Measurements from ENCODE around the gene OR2V2.
"Not testable (repeated sequence)": the region's sequence is repeated elsewhere in the genome, so short reads cannot be mapped to it uniquely, and the experiment has no call there.

OR2V2 gene, protein sequence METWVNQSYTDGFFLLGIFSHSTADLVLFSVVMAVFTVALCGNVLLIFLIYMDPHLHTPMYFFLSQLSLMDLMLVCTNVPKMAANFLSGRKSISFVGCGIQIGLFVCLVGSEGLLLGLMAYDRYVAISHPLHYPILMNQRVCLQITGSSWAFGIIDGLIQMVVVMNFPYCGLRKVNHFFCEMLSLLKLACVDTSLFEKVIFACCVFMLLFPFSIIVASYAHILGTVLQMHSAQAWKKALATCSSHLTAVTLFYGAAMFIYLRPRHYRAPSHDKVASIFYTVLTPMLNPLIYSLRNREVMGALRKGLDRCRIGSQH

DNA sequence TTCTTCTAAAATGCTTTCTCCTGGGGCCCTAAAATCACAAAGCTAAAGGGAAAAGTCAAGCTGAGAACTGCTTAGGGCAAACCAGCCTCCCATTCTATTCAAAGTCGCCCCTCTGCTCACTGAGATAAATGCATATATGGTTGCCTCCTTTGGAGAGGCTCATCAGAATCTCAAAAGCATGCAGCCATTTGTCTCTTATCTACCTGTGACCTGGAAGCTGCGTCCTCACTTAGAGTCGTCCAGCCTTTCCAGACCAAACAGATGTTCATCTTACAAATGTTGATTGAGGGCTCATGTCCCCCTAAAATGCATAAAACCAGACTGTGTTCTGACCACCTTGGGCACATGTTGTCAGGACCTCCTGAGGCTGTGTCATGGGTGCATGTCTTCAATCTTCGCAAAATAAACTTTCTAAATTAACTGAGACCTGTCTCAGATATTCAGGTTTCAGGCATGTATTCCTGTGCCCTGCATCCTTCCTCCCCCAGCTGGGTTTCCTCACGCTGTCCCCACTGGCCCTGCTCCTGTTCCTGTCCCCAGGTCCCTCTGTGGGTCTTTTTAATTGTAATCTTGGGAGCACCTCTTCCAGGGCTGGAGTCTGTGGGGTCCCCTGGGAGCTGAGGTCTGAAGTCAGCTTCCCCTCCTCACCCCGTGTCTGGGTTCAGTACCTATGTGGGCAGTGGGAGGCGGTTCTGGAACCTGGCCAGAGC lies at the start of gene OR2V2:
OR2V2 (plus strand) TSS at position 660 of the 710 bp plus-strand sequence. CDS start 7,357 bp downstream, outside the sequence.
- DNase-seq; H3K9me3 Mint-ChIP-seq; H3K4me1 Mint-ChIP-seq; ATAC-seq; H3K4me3 Mint-ChIP-seq; H3K36me3 Mint-ChIP-seq (ENCODE audit: low read depth); H3K27ac Mint-ChIP-seq: not testable (repeated sequence)
- H3K27me3 Mint-ChIP-seq = peaks cover 35% of the 10 kb centered on the region

- H3K27ac Mint-ChIP-seq; DNase-seq; H3K4me3 Mint-ChIP-seq; H3K9me3 Mint-ChIP-seq; ATAC-seq; H3K4me1 Mint-ChIP-seq; H3K36me3 Mint-ChIP-seq (ENCODE audit: low read depth): not testable (repeated sequence)
- H3K27me3 Mint-ChIP-seq = peaks cover 33% of the 10 kb centered on the region
Observed at GRCh38 chr5:181097759-181098491, 49.5 kb upstream of the OR2V2 start.

- Mint-ChIP-seq H3K4me3 (no peak overlapping the region), H3K4me1 (peaks cover 6% of the 10 kb centered on the region), H3K36me3 (ENCODE audit: low read depth) (peaks cover under 1% of the 10 kb centered on the region), H3K27ac (no peak overlapping the region), H3K9me3 (no peaks in the 10 kb centered on the region), H3K27me3 (peaks cover 29% of the 10 kb centered on the region)
- ATAC-seq = no peak
- no peak for DNase-seq
Observed at GRCh38 chr5:181098762-181099601, 48.4 kb upstream of the OR2V2 start.

DNA sequence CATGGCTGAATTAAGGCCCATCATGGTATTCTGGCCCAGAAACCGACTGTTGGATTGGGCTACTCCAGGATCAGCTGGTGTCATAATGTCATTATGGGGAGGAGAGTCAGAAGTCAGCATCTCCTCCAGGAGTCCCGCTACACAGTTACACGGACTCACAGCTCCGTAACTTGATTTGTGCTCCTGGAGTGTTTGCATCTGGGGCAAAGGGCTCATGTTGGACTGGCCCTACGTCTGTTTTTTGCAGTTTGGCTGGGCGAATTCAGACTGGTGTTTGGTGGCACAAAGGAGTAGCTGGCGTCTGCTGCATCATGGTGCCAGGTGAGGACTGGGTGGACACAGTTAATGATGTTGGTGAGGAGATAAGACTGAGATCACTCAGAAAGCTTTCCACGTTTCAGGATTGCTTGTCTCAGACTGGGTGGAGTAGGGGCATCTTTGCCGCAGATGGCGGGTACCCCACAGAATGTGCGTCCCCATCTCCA lies 47.7 kb upstream of the OR2V2 start:
- Mint-ChIP-seq H3K27ac (no peak overlapping the region), H3K4me3 (no peak overlapping the region), H3K36me3 (ENCODE audit: low read depth) (peaks cover 2% of the 10 kb centered on the region), H3K9me3 (no peaks in the 10 kb centered on the region), H3K4me1 (peaks cover 13% of the 10 kb centered on the region), H3K27me3 (peaks cover 35% of the 10 kb centered on the region)
- no peak for DNase-seq
- no peak for ATAC-seq

- H3K36me3 Mint-ChIP-seq (ENCODE audit: low read depth) = peaks cover 2% of the 10 kb centered on the region
- DNase-seq (no peak), ATAC-seq (no peak)
- peaks cover 15% of the 10 kb centered on the region for H3K4me1 Mint-ChIP-seq
- no peak overlapping the region for H3K4me3 Mint-ChIP-seq
- no peak overlapping the region for H3K27ac Mint-ChIP-seq
- H3K27me3 Mint-ChIP-seq = peaks cover 34% of the 10 kb centered on the region
- no peaks in the 10 kb centered on the region for H3K9me3 Mint-ChIP-seq
Observed at GRCh38 chr5:181100121-181100875, 47.1 kb upstream of the OR2V2 start.

DNA sequence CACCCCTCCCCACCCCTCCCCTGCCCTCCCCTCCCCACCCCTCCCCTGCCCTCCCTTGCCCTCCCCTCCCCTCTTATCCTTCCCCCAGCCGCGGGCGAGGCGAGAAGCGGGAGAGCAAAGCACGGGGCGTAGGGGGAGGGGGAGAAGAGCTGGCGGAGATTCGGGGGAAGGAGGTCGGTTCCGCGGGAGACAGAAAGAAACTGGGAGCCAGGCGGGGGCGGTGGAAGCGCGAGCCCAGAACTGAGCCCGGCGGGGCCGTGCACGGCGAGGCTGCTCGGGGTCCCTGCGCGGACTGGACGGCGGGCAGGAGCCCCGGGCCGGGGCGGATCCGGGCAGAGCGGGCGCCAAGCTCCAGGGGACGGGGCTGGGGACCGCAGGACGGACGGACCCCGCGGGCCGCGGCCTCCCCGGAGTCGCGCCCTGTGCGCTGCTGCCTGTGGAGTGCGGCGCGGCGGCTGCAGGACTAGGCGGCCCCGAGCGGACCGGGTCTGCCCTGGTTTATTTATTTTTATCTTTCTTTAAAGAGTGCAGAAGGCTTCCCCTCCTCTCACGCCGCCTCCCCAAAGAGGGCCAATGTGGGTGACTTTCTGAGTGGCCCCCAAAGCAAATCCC lies 46.2 kb upstream of the OR2V2 start:
- peaks cover 39% of the 10 kb centered on the region for H3K27me3 Mint-ChIP-seq
- H3K27ac Mint-ChIP-seq; H3K9me3 Mint-ChIP-seq; H3K36me3 Mint-ChIP-seq (ENCODE audit: low read depth); ATAC-seq; DNase-seq; H3K4me3 Mint-ChIP-seq: not testable (repeated sequence)
- H3K4me1 Mint-ChIP-seq = peaks cover 18% of the 10 kb centered on the region

GRCh38 chr5:181101930-181102674 lies 45.3 kb upstream of the OR2V2 start:
- peaks cover 45% of the 10 kb centered on the region for H3K27me3 Mint-ChIP-seq
- H3K4me3 Mint-ChIP-seq; DNase-seq; H3K9me3 Mint-ChIP-seq; H3K27ac Mint-ChIP-seq; H3K36me3 Mint-ChIP-seq (ENCODE audit: low read depth): not testable (repeated sequence)
- H3K4me1 Mint-ChIP-seq = peaks cover 18% of the 10 kb centered on the region
- peak; percentile 79 for ATAC-seq

DNA sequence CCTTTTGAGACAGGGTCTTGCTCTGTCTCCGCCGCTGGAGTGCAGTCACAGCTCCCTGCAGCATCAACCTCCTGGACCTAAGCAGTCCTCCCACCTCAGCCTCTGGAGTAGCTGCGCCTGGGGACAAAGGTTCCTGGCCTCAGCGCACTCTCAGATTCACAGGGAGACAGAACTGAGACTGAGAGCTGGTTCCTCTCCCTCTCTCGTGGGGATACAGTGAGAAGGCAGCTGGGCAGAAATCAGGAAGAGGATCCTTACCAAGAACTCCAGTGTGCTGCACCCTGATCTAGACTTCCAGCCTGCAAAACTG lies 43.2 kb upstream of the OR2V2 start:
- ATAC-seq, H3K27ac Mint-ChIP-seq: not testable (repeated sequence)

GRCh38 chr5:181104606-181105390 lies 42.6 kb upstream of the OR2V2 start:
- ATAC-seq = not testable (repeated sequence)

More for the DNA sequence above, 43.2 kb upstream of the OR2V2 start:
- DNase-seq; H3K36me3 Mint-ChIP-seq (ENCODE audit: low read depth); H3K9me3 Mint-ChIP-seq: not testable (repeated sequence)
- peak overlapping the region; percentile 81 for H3K4me3 Mint-ChIP-seq
- peaks cover 56% of the 10 kb centered on the region for H3K27me3 Mint-ChIP-seq
- H3K4me1 Mint-ChIP-seq = peaks cover 18% of the 10 kb centered on the region

GRCh38 chr5:181105391-181106025 lies 41.9 kb upstream of the OR2V2 start:
- Mint-ChIP-seq H3K9me3 (no peaks in the 10 kb centered on the region), H3K4me1 (peaks cover 12% of the 10 kb centered on the region), H3K27ac (no peak overlapping the region), H3K36me3 (ENCODE audit: low read depth) (peaks cover 2% of the 10 kb centered on the region), H3K27me3 (peaks cover 54% of the 10 kb centered on the region), H3K4me3 (no peak overlapping the region)
- DNase-seq (no peak), ATAC-seq (no peak)

More at GRCh38 chr5:181104606-181105390, 42.6 kb upstream of the OR2V2 start:
- H3K4me3 Mint-ChIP-seq; H3K27ac Mint-ChIP-seq; H3K36me3 Mint-ChIP-seq (ENCODE audit: low read depth); H3K9me3 Mint-ChIP-seq; DNase-seq: not testable (repeated sequence)
- Mint-ChIP-seq H3K27me3 (peaks cover 54% of the 10 kb centered on the region), H3K4me1 (peaks cover 12% of the 10 kb centered on the region)

- H3K9me3 Mint-ChIP-seq = no peaks in the 10 kb centered on the region
- H3K4me1 Mint-ChIP-seq = peaks cover 12% of the 10 kb centered on the region
- no peak for ATAC-seq
- peaks cover 2% of the 10 kb centered on the region for H3K36me3 Mint-ChIP-seq (ENCODE audit: low read depth)
- no peak overlapping the region for H3K4me3 Mint-ChIP-seq
- H3K27me3 Mint-ChIP-seq = peaks cover 65% of the 10 kb centered on the region
- H3K27ac Mint-ChIP-seq = no peak overlapping the region
- no peak for DNase-seq
Observed at GRCh38 chr5:181107699-181108098, 39.7 kb upstream of the OR2V2 start.
